Fibroblast of lung (primary cell): ENCODE data around the gene PFDN2.

Experiments
- EZH2 ChIP-seq: IDR thresholded peaks from 2 replicates; pipeline ENCODE4 v1.5.1; 2012; ENCODE audit warnings: low read length, control low read depth, mild to moderate bottlenecking; ENCODE audit errors: missing control alignments
- TF ChIP-seq, protein P1 (sequence below), 2 donors: IDR thresholded peaks in 1 of 2; conservative IDR thresholded peaks in 1 of 2; 1 replicate in 1 of 2; 2 replicates in 1 of 2; pipeline ENCODE4 v1.5.1; 2011 to 2012; ENCODE audit warnings: low read length in 2 of 2, control low read depth in 1 of 2, inconsistent platforms in 1 of 2, low read depth in 1 of 2, mild to moderate bottlenecking in 1 of 2

GRCh38 chr1:161128591-161129420 is 11.0 kb upstream of the PFDN2 start:
- no peak for TF ChIP-seq EZH2
- TF ChIP-seq, protein P1, sequence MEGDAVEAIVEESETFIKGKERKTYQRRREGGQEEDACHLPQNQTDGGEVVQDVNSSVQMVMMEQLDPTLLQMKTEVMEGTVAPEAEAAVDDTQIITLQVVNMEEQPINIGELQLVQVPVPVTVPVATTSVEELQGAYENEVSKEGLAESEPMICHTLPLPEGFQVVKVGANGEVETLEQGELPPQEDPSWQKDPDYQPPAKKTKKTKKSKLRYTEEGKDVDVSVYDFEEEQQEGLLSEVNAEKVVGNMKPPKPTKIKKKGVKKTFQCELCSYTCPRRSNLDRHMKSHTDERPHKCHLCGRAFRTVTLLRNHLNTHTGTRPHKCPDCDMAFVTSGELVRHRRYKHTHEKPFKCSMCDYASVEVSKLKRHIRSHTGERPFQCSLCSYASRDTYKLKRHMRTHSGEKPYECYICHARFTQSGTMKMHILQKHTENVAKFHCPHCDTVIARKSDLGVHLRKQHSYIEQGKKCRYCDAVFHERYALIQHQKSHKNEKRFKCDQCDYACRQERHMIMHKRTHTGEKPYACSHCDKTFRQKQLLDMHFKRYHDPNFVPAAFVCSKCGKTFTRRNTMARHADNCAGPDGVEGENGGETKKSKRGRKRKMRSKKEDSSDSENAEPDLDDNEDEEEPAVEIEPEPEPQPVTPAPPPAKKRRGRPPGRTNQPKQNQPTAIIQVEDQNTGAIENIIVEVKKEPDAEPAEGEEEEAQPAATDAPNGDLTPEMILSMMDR (conservative IDR thresholded peaks at IDR 0.05 in 1 of 2, IDR thresholded peaks at IDR 0.05 in 1 of 2; ENCODE audit: low read depth in 1 of 2, low read length in 2 of 2) = no peak
